Aorta (tissue), 5 donors: ENCODE measurements around the gene RIN3. TPM values are rescaled to one million over a fixed set of nuclear protein-coding genes. Genes with fewer than 3 reads are reported as not detected.
A peak's percentile ranks its signal among the peaks of the same experiment; 100 is the strongest.

Experiments
- ATAC-seq: fragments of 200-7000 bp; cut with Tn5 transposase; one replicate; pipeline ENCODE4 v1.9.1; 2022; ENCODE audit warnings: moderate library complexity; ENCODE audit not compliant: low FRiP score
- DNase-seq, 2 donors: peaks; one replicate each; pipeline ENCODE4 v3.0.0-alpha.2; 2020
- H3K27ac ChIP-seq, 2 donors: one replicate each; pipeline ENCODE4 v1.5.1; 2013; ENCODE audit warnings: low read length in 2 of 2, mild to moderate bottlenecking in 2 of 2, moderate library complexity in 2 of 2, control low read depth in 1 of 2, inconsistent platforms in 1 of 2, low read depth in 1 of 2
- H3K27me3 ChIP-seq, 2 donors: one replicate each; pipeline ENCODE4 v1.6.1; 2013; ENCODE audit warnings: control low read depth in 1 of 2, low read length in 1 of 2, mild to moderate bottlenecking in 1 of 2, moderate library complexity in 1 of 2; ENCODE audit not compliant: insufficient read depth in 2 of 2, control insufficient read depth in 1 of 2
- H3K36me3 ChIP-seq, 2 donors: one replicate each; pipeline ENCODE4 v1.6.1; 2013; ENCODE audit warnings: control low read depth in 1 of 2, low read length in 1 of 2, mild to moderate bottlenecking in 1 of 2; ENCODE audit not compliant: insufficient read depth in 2 of 2, control insufficient read depth in 1 of 2
- H3K4me1 ChIP-seq, 2 donors: one replicate each; pipeline ENCODE4 v1.6.1; 2013; ENCODE audit warnings: low read length in 2 of 2, control low read depth in 1 of 2, mild to moderate bottlenecking in 1 of 2, moderate library complexity in 1 of 2; ENCODE audit not compliant: insufficient read depth in 2 of 2, control insufficient read depth in 1 of 2
- H3K4me3 ChIP-seq, 2 donors: one replicate each; pipeline ENCODE4 v1.5.1; 2013; ENCODE audit warnings: low read length in 2 of 2, control low read depth in 1 of 2, mild to moderate bottlenecking in 1 of 2
- H3K9me3 ChIP-seq: one replicate; pipeline ENCODE4 v1.6.1; 2013; ENCODE audit warnings: mild to moderate bottlenecking, low read length; ENCODE audit not compliant: control insufficient read depth
- WGBS, 2 donors: extraction: QIAGEN DNeasy Blood & Tissue Kit; methylation state at CpG; one replicate each; pipeline ENCODE4 v1.1.7; 2013; 5-methylcytosine and 5-hydroxymethylcytosine counted together
- intact Hi-C, 2 donors: fragments of 100-400 bp; cut with DNase I; formaldehyde crosslinking; loops; one replicate each; pipeline versions ENCODE4 v1.14.2 to v1.15.0; 2022
- polyA plus RNA-seq, 2 donors: library from polyadenylated mRNA; stranded (reverse); fragments of 200-250 nt; gene quantifications; one replicate each; pipeline ENCODE4 v1.2.3, GENCODE V29; 2013
- total RNA-seq, 2 donors: library from RNA; stranded (reverse); fragmentation: NEBNext Ultra II Directional; extraction: Animal tissue kit (Norgen Biotek cat#: 25700); gene quantifications; one replicate each; pipeline ENCODE4 v1.2.1, GENCODE V29; 2021
- donor health status: healthy with polysubstance abuse.
- donor health status: Bipolar disorder and iron deficiency.
- donor health status: DM: no; HTN: no; CAD: no.
- donor health status: DM: no; HTN: no; CAD: no.
- donor health status: DM: yes; HTN: yes; CAD: no.

RIN3 gene
- total and polyA plus RNA-seq, 4 donors = 10.5 to 53.8 (median 30.1) TPM

DNA sequence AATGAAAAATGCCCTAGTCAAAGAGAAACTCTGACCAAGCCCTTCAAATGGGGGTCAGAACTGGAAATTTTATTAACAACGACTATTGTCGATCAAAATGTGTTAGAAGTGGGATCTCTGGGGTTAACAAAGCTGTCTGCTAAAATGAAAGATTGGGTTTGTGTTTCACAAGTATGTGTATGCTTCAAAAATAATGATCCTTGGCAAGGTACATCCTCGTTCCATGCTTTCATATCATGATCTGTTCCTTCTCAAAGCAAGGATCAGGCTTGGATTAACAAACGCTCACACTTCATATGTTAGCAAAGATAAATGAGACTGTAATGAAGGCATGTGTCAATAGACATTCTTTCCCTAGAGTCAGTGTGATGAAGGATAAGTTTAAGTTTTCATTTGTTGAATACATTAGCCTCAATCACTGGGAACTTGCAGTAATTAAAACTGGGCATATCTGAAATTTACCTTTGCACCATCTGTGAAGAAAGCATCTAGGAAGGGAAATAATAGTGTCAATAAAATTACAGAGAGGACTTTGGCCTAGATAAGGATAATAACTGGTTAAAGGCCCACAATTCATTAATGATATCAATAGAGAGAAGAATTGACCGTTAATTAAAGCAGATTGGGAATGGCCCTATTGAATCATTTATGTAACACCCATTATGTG lies 91.8 kb downstream of the RIN3 start:
- DNase-seq (no peak), ATAC-seq (no peak)
- Histone ChIP-seq H3K27me3 (no peaks in the 10 kb centered on the region), H3K36me3 (no peaks in the 10 kb centered on the region), H3K27ac (no peak overlapping the region), H3K4me3 (no peak overlapping the region), H3K4me1 (peaks cover 0 to 3% of the 10 kb centered on the region in 2 donors), H3K9me3 (no peaks in the 10 kb centered on the region)
- intact Hi-C loops = no loop called here
- 92 to 97% methylated on average over 5 of the region's 5 CpGs for WGBS, 2 donors

DNA sequence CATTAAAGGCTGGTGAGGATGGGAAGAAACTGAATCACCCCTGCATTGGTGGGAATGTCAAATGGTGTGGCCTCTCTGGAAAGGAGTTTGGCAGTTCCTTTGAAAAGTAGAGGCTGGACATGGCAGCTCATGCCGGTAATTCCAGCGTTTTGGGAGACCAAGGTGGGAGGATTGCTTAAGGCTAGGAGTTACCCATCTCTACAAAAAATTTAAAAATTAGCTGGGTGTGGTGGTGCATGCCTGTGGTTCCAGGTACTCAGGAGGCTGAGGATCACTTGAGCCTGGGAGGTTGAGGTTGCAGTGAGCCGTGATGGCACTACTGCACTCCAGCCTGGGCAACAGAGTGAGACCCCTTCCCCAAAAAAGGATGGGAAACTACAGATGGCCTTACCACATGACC lies 93.7 kb downstream of the RIN3 start:
- 89 to 93% methylated on average over 3 of the region's 3 CpGs for WGBS, 2 donors
- ATAC-seq (no peak), DNase-seq (no peak)
- H3K4me1 ChIP-seq = peaks cover 0 to 3% of the 10 kb centered on the region in 2 donors
- H3K4me3 ChIP-seq = no peak overlapping the region
- no peak overlapping the region for H3K27ac ChIP-seq
- no peaks in the 10 kb centered on the region for H3K9me3 ChIP-seq
- no peaks in the 10 kb centered on the region for H3K36me3 ChIP-seq
- H3K27me3 ChIP-seq = no peaks in the 10 kb centered on the region
- intact Hi-C loops = no loop called here

- no peak overlapping the region for H3K4me3 ChIP-seq
- ATAC-seq (no peak), DNase-seq (no peak)
- H3K27ac ChIP-seq = no peak overlapping the region
- 79 to 86% methylated on average over 5 of the region's 5 CpGs for WGBS, 2 donors
- no peaks in the 10 kb centered on the region for H3K9me3 ChIP-seq
- peaks cover 0 to 3% of the 10 kb centered on the region in 2 donors for H3K4me1 ChIP-seq
- intact Hi-C loops = no loop called here
- no peaks in the 10 kb centered on the region for H3K36me3 ChIP-seq
- H3K27me3 ChIP-seq = no peaks in the 10 kb centered on the region
Measured at GRCh38 chr14:92607702-92608429, 94.3 kb downstream of the RIN3 start.

DNA sequence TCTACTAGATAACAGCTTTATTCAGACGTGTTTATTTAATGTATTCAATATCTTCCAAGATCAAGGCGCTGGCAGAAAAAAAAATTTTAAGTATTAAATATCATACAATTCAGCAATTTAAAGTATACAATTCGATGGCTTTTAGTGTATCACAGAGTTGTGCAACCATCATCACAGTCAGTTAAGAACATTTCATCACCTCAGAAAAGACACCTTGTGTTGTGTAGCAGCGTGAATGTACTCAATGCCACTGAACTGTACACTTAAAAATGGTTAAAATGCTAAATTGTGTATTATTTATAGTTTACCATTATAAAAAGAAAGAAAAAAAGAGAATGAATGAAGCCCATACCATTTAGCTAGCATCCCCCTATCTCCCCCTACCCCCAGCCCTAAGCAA lies 96.4 kb downstream of the RIN3 start:
- Histone ChIP-seq H3K27ac (no peak overlapping the region), H3K4me3 (no peak overlapping the region), H3K36me3 (no peaks in the 10 kb centered on the region), H3K27me3 (no peaks in the 10 kb centered on the region), H3K9me3 (no peaks in the 10 kb centered on the region), H3K4me1 (no peaks in the 10 kb centered on the region)
- DNase-seq (no peak), ATAC-seq (no peak)
- intact Hi-C loops = loop anchor here in 1 of 2 donors (2.0 kb wide), 1 partner anchor 37 kb away; no protein-coding TSS in a partner anchor
- 91 to 93% methylated on average over 4 of the region's 4 CpGs for WGBS, 2 donors

DNA sequence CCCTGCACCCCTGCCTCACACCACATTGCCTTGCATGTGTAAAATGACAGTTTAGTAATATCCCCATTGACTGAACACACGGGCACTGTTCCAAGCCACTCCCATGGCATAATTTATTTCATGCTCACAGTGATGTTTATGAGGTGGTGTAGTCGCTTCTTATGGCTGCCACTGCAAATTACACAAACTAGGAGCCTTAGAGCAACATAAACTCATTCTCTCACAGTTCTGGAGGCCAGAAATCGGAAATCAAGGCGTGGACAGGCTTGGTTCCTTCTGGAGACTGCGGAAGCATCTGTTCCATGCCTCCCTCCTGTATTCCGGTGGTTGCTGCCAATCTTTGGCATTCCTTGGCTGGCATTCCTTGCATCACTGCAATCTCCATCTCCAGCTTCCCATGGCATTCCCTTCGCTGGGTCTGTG lies 97.3 kb downstream of the RIN3 start:
- DNase-seq = peak in 1 of 2 donors; percentile 65
- Histone ChIP-seq H3K27ac (peak overlapping the region in 1 of 2 donors; percentile 56), H3K9me3 (no peaks in the 10 kb centered on the region), H3K27me3 (no peaks in the 10 kb centered on the region), H3K4me1 (no peaks in the 10 kb centered on the region), H3K36me3 (no peaks in the 10 kb centered on the region), H3K4me3 (no peak overlapping the region)
- WGBS, 2 donors = 28 to 52% methylated on average over 7 of the region's 7 CpGs
- intact Hi-C loops = loop anchor here in 1 of 2 donors (2.0 kb wide), 1 partner anchor 36 kb away; no protein-coding TSS in a partner anchor
- ATAC-seq = no peak

DNA sequence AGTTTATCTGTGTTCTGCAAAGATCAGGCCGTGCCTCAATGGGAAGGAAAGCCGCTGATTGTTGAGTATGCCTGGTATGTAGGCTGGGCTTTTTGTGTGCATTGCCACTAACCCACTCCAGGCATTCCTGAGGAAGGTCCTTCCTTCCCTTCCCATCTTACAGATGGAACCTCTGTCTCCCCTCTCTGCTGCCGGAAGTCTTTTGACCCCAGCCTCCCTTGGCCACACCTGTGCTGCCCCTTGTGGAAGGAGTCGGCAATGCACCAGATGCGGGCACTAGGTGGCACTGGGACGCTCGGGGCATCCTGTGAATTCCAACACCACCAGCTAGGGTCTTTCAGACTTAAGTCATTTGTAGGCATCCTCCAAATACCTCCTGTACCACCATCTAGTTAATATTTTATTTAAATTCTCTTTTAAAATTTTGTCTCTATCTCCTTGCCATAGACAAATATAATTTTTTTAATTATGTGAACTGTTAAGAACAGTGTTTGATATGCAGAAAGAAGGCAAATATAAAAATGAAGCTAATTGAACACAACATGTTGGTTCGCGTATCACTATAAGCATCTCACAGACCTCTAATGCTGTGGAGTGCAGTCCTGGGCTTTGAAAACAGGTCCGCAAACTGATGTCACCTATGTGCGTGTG lies 99.6 kb downstream of the RIN3 start:
- no peaks in the 10 kb centered on the region for H3K9me3 ChIP-seq
- DNase-seq = no peak
- no peaks in the 10 kb centered on the region for H3K36me3 ChIP-seq
- WGBS, 2 donors = 77 to 78% methylated on average over 11 of the region's 11 CpGs
- intact Hi-C loops = no loop called here
- no peak for ATAC-seq
- no peaks in the 10 kb centered on the region for H3K27me3 ChIP-seq
- H3K27ac ChIP-seq = no peak overlapping the region
- H3K4me3 ChIP-seq = no peak overlapping the region
- H3K4me1 ChIP-seq = no peaks in the 10 kb centered on the region

- intact Hi-C loops = no loop called here
- Histone ChIP-seq H3K4me3 (no peak overlapping the region), H3K36me3 (no peaks in the 10 kb centered on the region), H3K9me3 (no peaks in the 10 kb centered on the region), H3K27me3 (no peaks in the 10 kb centered on the region), H3K4me1 (no peaks in the 10 kb centered on the region), H3K27ac (no peak overlapping the region)
- DNase-seq = no peak
- peak; percentile 55 for ATAC-seq
- WGBS, 2 donors = 76 to 88% methylated on average over 10 of the region's 10 CpGs
Measured at GRCh38 chr14:92613681-92614260, 100.2 kb downstream of the RIN3 start.

- no peak overlapping the region for H3K27ac ChIP-seq
- ATAC-seq (no peak), DNase-seq (no peak)
- H3K36me3 ChIP-seq = no peaks in the 10 kb centered on the region
- no peaks in the 10 kb centered on the region for H3K27me3 ChIP-seq
- no peaks in the 10 kb centered on the region for H3K4me1 ChIP-seq
- H3K4me3 ChIP-seq = no peak overlapping the region
- WGBS, 2 donors = 89 to 93% methylated on average over 4 of the region's 4 CpGs
- H3K9me3 ChIP-seq = no peaks in the 10 kb centered on the region
- intact Hi-C loops = no loop called here
Measured at GRCh38 chr14:92615451-92615850, 101.9 kb downstream of the RIN3 start.
